Lower leg skin (tissue), 4 donors: ENCODE measurements around the gene ACTN4. TPM values are rescaled to one million over a fixed set of nuclear protein-coding genes. Genes with fewer than 3 reads are reported as not detected.

Experiments used
- DNase-seq, 2 donors: peaks; one replicate each; pipeline ENCODE4 v3.0.0-alpha.2; 2019; ENCODE audit warnings: low spot score in 2 of 2
- H3K4me3 ChIP-seq: fragments of 200-600 bp; sonication (generic); 2 replicates; pipeline ENCODE4 v1.5.1; 2017; ENCODE audit warnings: mild to moderate bottlenecking, low read depth; ENCODE audit not compliant: poor library complexity, severe bottlenecking
- CTCF ChIP-seq, 3 donors: fragments of 450-650 bp; IDR thresholded peaks; one replicate each; pipeline ENCODE4 v1.5.1; 2016; ENCODE audit warnings: antibody characterized with exemption in 3 of 3, mild to moderate bottlenecking in 3 of 3, moderate library complexity in 2 of 3
- POLR2A ChIP-seq, 2 donors: fragments of 450-650 bp; IDR thresholded peaks; one replicate each; pipeline ENCODE4 v1.6.1; 2016 to 2017; ENCODE audit warnings: antibody characterized with exemption in 2 of 2, mild to moderate bottlenecking in 1 of 2, moderate library complexity in 1 of 2
- WGBS, 2 donors: methylation state at CpG; one replicate each; pipeline ENCODE4 v1.1.5; 2018; 5-methylcytosine and 5-hydroxymethylcytosine counted together
- intact Hi-C: fragments of 100-400 bp; cut with DNase I; formaldehyde crosslinking; loops from one replicate; pipeline ENCODE4 v1.15.0; 2023; ENCODE audit warnings: low total_unique reads
- total RNA-seq, 4 donors: library from RNA; depleted of rRNA; stranded (reverse); fragments of >200 nt; gene quantifications; one replicate each; pipeline ENCODE4 v1.1.0, GENCODE V29; 2016

Gene ACTN4
- total RNA-seq, 4 donors from 2014 or later: 411 to 572 (median 469) TPM

- DNase-seq: no peak
- no peak overlapping the region for H3K4me3 ChIP-seq
- WGBS, 2 donors: 56 to 62% methylated on average over 7 of the region's 7 CpGs
- intact Hi-C loops: no loop called here
- TF ChIP-seq CTCF (IDR thresholded peaks at IDR 0.05): no peak
- TF ChIP-seq POLR2A (IDR thresholded peaks at IDR 0.05): no peak
These were observed 8.9 kb downstream of the ACTN4 start for GRCh38 chr19:38656171-38656981.

- intact Hi-C loops: no loop called here
- no peak for DNase-seq
- TF ChIP-seq CTCF (IDR thresholded peaks at IDR 0.05): no peak
- no peak for TF ChIP-seq POLR2A (IDR thresholded peaks at IDR 0.05)
- WGBS, 2 donors: 37 to 39% methylated on average over 8 of the region's 8 CpGs
- H3K4me3 ChIP-seq: no peak overlapping the region
These were observed 10.3 kb downstream of the ACTN4 start for GRCh38 chr19:38657633-38658222.

DNA sequence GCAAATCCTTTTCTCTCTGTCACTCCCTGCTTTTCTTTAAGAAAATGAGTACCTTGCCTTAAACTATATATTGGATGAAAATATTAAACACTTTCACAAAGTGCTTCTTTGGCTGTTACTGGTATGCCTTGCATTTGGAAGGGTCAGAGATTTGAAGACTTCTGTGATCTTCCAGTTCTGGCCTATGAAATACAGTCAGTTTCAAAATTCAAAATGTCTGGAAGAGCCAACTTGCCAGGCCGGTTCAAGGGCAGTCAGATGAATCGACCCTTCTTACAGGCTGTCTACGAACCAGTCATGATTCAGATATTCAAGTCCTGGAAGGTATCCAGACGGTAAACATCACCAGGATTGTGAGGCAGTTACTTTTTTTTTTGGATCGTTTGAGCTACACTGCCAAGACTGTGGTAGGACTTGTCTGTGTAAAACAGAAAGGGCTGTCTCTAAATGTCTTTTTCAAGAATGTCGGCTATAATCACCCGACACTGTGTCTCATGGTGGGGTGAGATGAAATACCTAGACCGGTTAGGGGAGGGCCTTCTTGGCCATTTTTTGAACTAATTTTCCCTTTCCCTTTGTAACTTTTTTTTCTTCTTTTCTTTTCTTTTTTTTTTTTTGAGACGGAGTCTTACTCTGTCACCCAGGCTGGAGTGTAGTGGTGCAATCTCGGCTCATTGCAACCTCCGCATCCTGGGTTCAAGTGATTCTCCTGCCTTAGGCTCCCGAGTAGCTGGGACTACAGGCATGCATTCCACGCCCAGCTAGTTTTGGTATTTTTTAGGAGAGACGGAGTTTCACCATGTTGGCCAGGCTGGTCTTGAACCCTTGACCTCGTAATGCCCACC is 11.2 kb downstream of the ACTN4 start:
- no peak overlapping the region for H3K4me3 ChIP-seq
- intact Hi-C loops: no loop called here
- WGBS, 2 donors: 23 to 27% methylated on average over 15 of the region's 15 CpGs
- TF ChIP-seq CTCF (IDR thresholded peaks at IDR 0.05) (no peak), POLR2A (IDR thresholded peaks at IDR 0.05) (no peak)
- DNase-seq: peak in 1 of 2 donors; percentile 70

DNA sequence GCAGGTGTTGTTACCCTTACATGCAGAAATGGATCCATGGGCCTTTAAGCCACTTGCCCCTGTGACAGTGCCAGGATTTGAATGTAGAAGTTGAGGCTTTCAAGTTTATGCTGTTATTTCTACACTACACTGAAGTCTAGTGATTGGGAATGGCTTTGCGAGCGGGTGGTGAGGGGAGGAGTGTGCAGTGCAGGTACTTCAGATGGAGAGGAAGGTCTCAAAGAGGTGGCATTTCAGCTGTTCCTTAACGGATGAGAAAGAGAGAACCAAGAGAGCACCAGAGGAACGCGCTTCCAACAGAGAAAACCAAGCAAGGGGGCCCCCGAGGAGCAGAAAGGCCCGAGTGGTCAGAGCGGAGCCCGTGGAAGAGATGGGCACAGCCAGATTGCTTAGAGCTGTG is 13.3 kb downstream of the ACTN4 start:
- DNase-seq: no peak
- intact Hi-C loops: no loop called here
- 78 to 83% methylated on average over 9 of the region's 9 CpGs for WGBS, 2 donors
- no peak overlapping the region for H3K4me3 ChIP-seq
- TF ChIP-seq POLR2A (IDR thresholded peaks at IDR 0.05) (no peak), CTCF (IDR thresholded peaks at IDR 0.05) (no peak)

GRCh38 chr19:38661136-38661535 is 13.7 kb downstream of the ACTN4 start:
- no peak for DNase-seq
- intact Hi-C loops: no loop called here
- 40 to 41% methylated on average over 7 of the region's 7 CpGs for WGBS, 2 donors
- H3K4me3 ChIP-seq: no peak overlapping the region
- TF ChIP-seq CTCF (IDR thresholded peaks at IDR 0.05): no peak
- TF ChIP-seq POLR2A (IDR thresholded peaks at IDR 0.05): no peak
